K562 (cell line): ENCODE measurements around the gene GOLPH3L. TPM values are rescaled to one million over a fixed set of nuclear protein-coding genes. Genes with fewer than 3 reads are reported as not detected.

Experiments
- ETV6 ChIP-seq, 3 experiments: fragments of 150-350 bp in 1 of 3; sonication (generic) in 1 of 3; formaldehyde crosslinking in 1 of 3; IDR thresholded peaks; 2 replicates each; pipeline versions ENCODE4 v1.6.1 to v1.8.0; 2014 to 2022; ENCODE audit warnings: borderline replicate concordance in 2 of 3, low read depth in 2 of 3, antibody characterized with exemption in 1 of 3, low read length in 1 of 3, mild to moderate bottlenecking in 1 of 3, missing genetic modification reagents in 1 of 3
- HDAC2 ChIP-seq: fragments of 450-650 bp; IDR thresholded peaks from 2 replicates; pipeline ENCODE4 v1.6.1; 2016; ENCODE audit warnings: mild to moderate bottlenecking
- HDGF ChIP-seq: fragments of 450-650 bp; IDR thresholded peaks from 2 replicates; pipeline ENCODE4 v1.6.1; 2016
- NFIX ChIP-seq: fragments of 250-450 bp; sonication (Bioruptor Pico); IDR thresholded peaks from 2 replicates; pipeline ENCODE4 v1.4.0; 2020; ENCODE audit warnings: low read depth, mild to moderate bottlenecking, moderate library complexity
- NR2F6 ChIP-seq: fragments of 450-650 bp; formaldehyde crosslinking; IDR thresholded peaks from 2 replicates; pipeline ENCODE4 v1.4.0; 2020; ENCODE audit warnings: mild to moderate bottlenecking
- PRPF4 ChIP-seq: fragments of 200-400 bp; formaldehyde crosslinking; IDR thresholded peaks from one replicate; pipeline ENCODE4 v1.6.1; 2017; ENCODE audit warnings: low read length, low read depth, mild to moderate bottlenecking; ENCODE audit not compliant: insufficient read depth, poor library complexity, severe bottlenecking
- RFX7 ChIP-seq: fragments of 250-450 bp; sonication (Bioruptor Pico); IDR thresholded peaks from 2 replicates; pipeline ENCODE4 v1.5.1; 2021; ENCODE audit warnings: mild to moderate bottlenecking
- SAP30 ChIP-seq: fragments of 200-600 bp; sonication (generic); IDR thresholded peaks from 2 replicates; pipeline ENCODE4 v1.6.1; 2012; ENCODE audit warnings: borderline replicate concordance, low read depth, mild to moderate bottlenecking, moderate library complexity, low read length, control low read depth, inconsistent platforms; ENCODE audit not compliant: insufficient read depth, poor library complexity, severe bottlenecking
- TCF7L2 ChIP-seq: fragments of 150-350 bp; IDR thresholded peaks from 2 replicates; pipeline ENCODE4 v1.6.1; 2016; ENCODE audit warnings: low read depth, mild to moderate bottlenecking, low read length, moderate library complexity
- ZFP1 ChIP-seq: fragments of 450-650 bp; formaldehyde crosslinking; IDR thresholded peaks from 2 replicates; pipeline ENCODE4 v1.4.0; 2020; ENCODE audit warnings: mild to moderate bottlenecking, mixed read lengths
- ZNF282 ChIP-seq: sonication (generic); formaldehyde crosslinking; IDR thresholded peaks from 2 replicates; pipeline ENCODE4 v1.8.1; 2023; ENCODE audit warnings: missing genetic modification reagents
- ZNF77 ChIP-seq: fragments of 250-450 bp; sonication (Bioruptor Pico); IDR thresholded peaks from 2 replicates; pipeline ENCODE4 v1.5.0; 2020
- polyA plus RNA-seq, 8 experiments: library from polyadenylated mRNA; depleted of rRNA in 4 of 8; stranded (reverse) in 5 of 8; unstranded in 3 of 8; fragments of >200 nt; fragmentation: Nextera tagmentation in 2 of 8; fragmentation: Illumina TruSeq in 1 of 8; extraction: Ambion mirVana in 2 of 8; extraction: Trizol in 1 of 8; gene quantifications; 2 replicates each; pipeline versions ENCODE4 v1.2.1 to v1.2.3, GENCODE V29; 2011 to 2014; ENCODE audit warnings: inconsistent platforms in 1 of 8, missing spikeins in 1 of 8
- total RNA-seq, 7 experiments: library from RNA; depleted of rRNA in 6 of 7; stranded (reverse); fragments of >200 nt in 6 of 7; fragmentation: Illumina TruSeq in 2 of 7; extraction: Trizol in 2 of 7; gene quantifications; 2 replicates each; pipeline versions ENCODE4 v1.2.1 to v1.2.3, GENCODE V29; 2011 to 2021; ENCODE audit warnings: low replicate concordance in 1 of 7
- TF ChIP-seq, protein P1 (sequence below): fragments of 450-650 bp; formaldehyde crosslinking; conservative IDR thresholded peaks from 2 replicates; pipeline ENCODE4 v1.4.0; 2022; ENCODE audit warnings: mild to moderate bottlenecking, missing genetic modification characterization
- TF ChIP-seq, protein P2 (sequence below): fragments of 200-600 bp; sonication (generic); IDR thresholded peaks from one replicate; pipeline ENCODE4 v1.6.1; 2012; ENCODE audit warnings: mild to moderate bottlenecking, low read depth, low read length, inconsistent platforms

The GOLPH3L gene
- total and polyA plus RNA-seq, 9 of the 15 experiments (the other 6 are each of a cell fraction or from before 2014, with no cell fraction given) = 8.1 to 42.1 (median 21.6) TPM

DNA sequence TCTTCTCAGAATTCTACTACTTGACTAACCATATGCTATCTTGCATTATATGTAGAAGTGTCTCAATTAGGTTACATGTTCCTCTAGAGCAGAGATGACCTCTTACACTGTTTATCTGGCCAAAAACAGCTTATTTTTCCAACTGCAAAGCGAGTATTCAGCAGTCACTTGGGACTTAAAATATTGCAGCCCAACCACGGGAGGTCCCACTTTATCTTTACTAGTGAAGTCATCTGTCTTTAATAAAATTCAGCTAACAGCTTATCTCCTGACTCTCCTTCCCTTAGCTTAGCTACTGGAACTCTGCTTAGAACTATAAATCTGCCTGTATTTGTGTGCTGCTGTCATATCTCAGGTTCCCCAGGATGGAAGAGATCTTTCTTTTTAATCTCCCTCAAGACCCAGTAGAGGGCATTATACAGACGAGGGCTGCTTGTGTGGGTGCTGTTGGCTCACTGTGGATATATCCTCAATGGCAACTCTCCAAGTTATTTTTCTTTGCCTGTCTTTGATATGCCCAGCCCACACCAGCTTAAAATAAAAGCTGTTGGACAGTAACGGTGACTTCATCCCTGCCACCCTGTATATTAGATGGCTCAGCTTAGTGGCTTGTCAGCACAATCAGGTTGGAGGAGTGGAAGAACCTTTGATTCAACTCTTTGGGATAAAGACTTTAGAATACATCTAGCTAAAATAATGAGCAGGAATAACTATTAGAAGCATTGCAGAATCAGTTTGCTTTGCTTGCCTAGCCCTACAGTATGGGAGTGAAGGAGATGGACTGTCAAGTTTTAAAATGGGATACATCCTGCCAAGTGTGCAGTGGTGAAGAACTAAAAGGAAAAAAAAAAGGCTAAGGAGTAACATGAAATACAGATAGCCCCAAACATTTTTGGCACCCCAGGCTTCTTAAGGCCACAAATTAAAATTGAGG, 77.1 kb downstream of the GOLPH3L start (continued):
- TF ChIP-seq, protein P1, sequence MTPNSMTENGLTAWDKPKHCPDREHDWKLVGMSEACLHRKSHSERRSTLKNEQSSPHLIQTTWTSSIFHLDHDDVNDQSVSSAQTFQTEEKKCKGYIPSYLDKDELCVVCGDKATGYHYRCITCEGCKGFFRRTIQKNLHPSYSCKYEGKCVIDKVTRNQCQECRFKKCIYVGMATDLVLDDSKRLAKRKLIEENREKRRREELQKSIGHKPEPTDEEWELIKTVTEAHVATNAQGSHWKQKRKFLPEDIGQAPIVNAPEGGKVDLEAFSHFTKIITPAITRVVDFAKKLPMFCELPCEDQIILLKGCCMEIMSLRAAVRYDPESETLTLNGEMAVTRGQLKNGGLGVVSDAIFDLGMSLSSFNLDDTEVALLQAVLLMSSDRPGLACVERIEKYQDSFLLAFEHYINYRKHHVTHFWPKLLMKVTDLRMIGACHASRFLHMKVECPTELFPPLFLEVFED (CRISPR knock-in tag) = no peak
- TF ChIP-seq ZFP1 (no peak), HDGF (no peak), TCF7L2 (no peak), NR2F6 (CRISPR knock-in tag) (no peak), ETV6 (IDR thresholded peaks at IDR 0.05; ENCODE audit: borderline replicate concordance in 1 of 2, low read depth in 2 of 2, low read length in 1 of 2) (peak in 1 of 2 experiments; percentile 54; a peak in 1 of 4 replicates), ETV6 (CRISPR knock-in tag; IDR thresholded peaks at IDR 0.05; ENCODE audit: borderline replicate concordance) (no peak), ZNF77 (CRISPR knock-in tag) (no peak), NFIX (no peak), HDAC2 (peak; percentile 90), SAP30 (no peak), RFX7 (CRISPR knock-in tag) (no peak), PRPF4 (no peak), ZNF282 (CRISPR knock-in tag) (no peak)
- TF ChIP-seq, protein P2, sequence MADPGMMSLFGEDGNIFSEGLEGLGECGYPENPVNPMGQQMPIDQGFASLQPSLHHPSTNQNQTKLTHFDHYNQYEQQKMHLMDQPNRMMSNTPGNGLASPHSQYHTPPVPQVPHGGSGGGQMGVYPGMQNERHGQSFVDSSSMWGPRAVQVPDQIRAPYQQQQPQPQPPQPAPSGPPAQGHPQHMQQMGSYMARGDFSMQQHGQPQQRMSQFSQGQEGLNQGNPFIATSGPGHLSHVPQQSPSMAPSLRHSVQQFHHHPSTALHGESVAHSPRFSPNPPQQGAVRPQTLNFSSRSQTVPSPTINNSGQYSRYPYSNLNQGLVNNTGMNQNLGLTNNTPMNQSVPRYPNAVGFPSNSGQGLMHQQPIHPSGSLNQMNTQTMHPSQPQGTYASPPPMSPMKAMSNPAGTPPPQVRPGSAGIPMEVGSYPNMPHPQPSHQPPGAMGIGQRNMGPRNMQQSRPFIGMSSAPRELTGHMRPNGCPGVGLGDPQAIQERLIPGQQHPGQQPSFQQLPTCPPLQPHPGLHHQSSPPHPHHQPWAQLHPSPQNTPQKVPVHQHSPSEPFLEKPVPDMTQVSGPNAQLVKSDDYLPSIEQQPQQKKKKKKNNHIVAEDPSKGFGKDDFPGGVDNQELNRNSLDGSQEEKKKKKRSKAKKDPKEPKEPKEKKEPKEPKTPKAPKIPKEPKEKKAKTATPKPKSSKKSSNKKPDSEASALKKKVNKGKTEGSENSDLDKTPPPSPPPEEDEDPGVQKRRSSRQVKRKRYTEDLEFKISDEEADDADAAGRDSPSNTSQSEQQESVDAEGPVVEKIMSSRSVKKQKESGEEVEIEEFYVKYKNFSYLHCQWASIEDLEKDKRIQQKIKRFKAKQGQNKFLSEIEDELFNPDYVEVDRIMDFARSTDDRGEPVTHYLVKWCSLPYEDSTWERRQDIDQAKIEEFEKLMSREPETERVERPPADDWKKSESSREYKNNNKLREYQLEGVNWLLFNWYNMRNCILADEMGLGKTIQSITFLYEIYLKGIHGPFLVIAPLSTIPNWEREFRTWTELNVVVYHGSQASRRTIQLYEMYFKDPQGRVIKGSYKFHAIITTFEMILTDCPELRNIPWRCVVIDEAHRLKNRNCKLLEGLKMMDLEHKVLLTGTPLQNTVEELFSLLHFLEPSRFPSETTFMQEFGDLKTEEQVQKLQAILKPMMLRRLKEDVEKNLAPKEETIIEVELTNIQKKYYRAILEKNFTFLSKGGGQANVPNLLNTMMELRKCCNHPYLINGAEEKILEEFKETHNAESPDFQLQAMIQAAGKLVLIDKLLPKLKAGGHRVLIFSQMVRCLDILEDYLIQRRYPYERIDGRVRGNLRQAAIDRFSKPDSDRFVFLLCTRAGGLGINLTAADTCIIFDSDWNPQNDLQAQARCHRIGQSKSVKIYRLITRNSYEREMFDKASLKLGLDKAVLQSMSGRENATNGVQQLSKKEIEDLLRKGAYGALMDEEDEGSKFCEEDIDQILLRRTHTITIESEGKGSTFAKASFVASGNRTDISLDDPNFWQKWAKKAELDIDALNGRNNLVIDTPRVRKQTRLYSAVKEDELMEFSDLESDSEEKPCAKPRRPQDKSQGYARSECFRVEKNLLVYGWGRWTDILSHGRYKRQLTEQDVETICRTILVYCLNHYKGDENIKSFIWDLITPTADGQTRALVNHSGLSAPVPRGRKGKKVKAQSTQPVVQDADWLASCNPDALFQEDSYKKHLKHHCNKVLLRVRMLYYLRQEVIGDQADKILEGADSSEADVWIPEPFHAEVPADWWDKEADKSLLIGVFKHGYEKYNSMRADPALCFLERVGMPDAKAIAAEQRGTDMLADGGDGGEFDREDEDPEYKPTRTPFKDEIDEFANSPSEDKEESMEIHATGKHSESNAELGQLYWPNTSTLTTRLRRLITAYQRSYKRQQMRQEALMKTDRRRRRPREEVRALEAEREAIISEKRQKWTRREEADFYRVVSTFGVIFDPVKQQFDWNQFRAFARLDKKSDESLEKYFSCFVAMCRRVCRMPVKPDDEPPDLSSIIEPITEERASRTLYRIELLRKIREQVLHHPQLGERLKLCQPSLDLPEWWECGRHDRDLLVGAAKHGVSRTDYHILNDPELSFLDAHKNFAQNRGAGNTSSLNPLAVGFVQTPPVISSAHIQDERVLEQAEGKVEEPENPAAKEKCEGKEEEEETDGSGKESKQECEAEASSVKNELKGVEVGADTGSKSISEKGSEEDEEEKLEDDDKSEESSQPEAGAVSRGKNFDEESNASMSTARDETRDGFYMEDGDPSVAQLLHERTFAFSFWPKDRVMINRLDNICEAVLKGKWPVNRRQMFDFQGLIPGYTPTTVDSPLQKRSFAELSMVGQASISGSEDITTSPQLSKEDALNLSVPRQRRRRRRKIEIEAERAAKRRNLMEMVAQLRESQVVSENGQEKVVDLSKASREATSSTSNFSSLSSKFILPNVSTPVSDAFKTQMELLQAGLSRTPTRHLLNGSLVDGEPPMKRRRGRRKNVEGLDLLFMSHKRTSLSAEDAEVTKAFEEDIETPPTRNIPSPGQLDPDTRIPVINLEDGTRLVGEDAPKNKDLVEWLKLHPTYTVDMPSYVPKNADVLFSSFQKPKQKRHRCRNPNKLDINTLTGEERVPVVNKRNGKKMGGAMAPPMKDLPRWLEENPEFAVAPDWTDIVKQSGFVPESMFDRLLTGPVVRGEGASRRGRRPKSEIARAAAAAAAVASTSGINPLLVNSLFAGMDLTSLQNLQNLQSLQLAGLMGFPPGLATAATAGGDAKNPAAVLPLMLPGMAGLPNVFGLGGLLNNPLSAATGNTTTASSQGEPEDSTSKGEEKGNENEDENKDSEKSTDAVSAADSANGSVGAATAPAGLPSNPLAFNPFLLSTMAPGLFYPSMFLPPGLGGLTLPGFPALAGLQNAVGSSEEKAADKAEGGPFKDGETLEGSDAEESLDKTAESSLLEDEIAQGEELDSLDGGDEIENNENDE = no peak
